Endodermal cell (in vitro differentiated cells): ENCODE measurements around the gene STAB1. TPM values are rescaled to one million over a fixed set of nuclear protein-coding genes. Genes with fewer than 3 reads are reported as not detected.

Source experiments
- DNase-seq: peaks from one replicate; pipeline ENCODE4 v3.0.0-alpha.2; 2017
- H3K27ac ChIP-seq: 2 replicates; pipeline ENCODE4 v1.5.1; 2013; ENCODE audit warnings: mild to moderate bottlenecking, low read depth, low read length, moderate library complexity
- H3K27me3 ChIP-seq: 2 replicates; pipeline ENCODE4 v1.6.1; 2013; ENCODE audit warnings: mild to moderate bottlenecking, low read length, moderate library complexity; ENCODE audit not compliant: insufficient read depth, control insufficient read depth, poor library complexity, severe bottlenecking
- H3K36me3 ChIP-seq: 2 replicates; pipeline ENCODE4 v1.7.0; 2013; ENCODE audit warnings: mild to moderate bottlenecking, low read length, moderate library complexity; ENCODE audit not compliant: control insufficient read depth, insufficient read depth
- H3K4me1 ChIP-seq: one replicate; pipeline ENCODE4 v1.7.0; 2013; ENCODE audit warnings: low read length; ENCODE audit not compliant: control insufficient read depth, insufficient read depth
- H3K4me3 ChIP-seq: 2 replicates; pipeline ENCODE4 v1.5.1; 2013; ENCODE audit warnings: mild to moderate bottlenecking, low read length, moderate library complexity
- H3K9ac ChIP-seq: 2 replicates; pipeline ENCODE4 v1.6.1; 2013; ENCODE audit warnings: mild to moderate bottlenecking, low read length, moderate library complexity; ENCODE audit not compliant: poor library complexity, severe bottlenecking; ENCODE audit errors: extremely low read depth
- H3K9me3 ChIP-seq: 2 replicates; pipeline ENCODE4 v1.6.1; 2013; ENCODE audit warnings: mild to moderate bottlenecking, low read length, moderate library complexity; ENCODE audit not compliant: control insufficient read depth
- H3K27ac Mint-ChIP-seq: 2 replicates; pipeline ENCODE4 v1.8.0; 2020; ENCODE audit warnings: mixed read lengths
- H3K27me3 Mint-ChIP-seq: 2 replicates; pipeline ENCODE4 v1.8.0; 2021; ENCODE audit warnings: mild to moderate bottlenecking, mixed read lengths; ENCODE audit not compliant: insufficient read depth
- H3K36me3 Mint-ChIP-seq: 2 replicates; pipeline ENCODE4 v1.8.0; 2020; ENCODE audit warnings: low read depth, mixed read lengths
- H3K4me1 Mint-ChIP-seq: 2 replicates; pipeline ENCODE4 v1.8.0; 2020; ENCODE audit warnings: mixed read lengths
- H3K4me3 Mint-ChIP-seq: 2 replicates; pipeline ENCODE4 v1.8.0; 2020; ENCODE audit warnings: mild to moderate bottlenecking, moderate library complexity, mixed read lengths
- H3K9me3 Mint-ChIP-seq: 2 replicates; pipeline ENCODE4 v1.8.0; 2020; ENCODE audit warnings: mild to moderate bottlenecking, mixed read lengths
- CTCF ChIP-seq: fragments of 200-600 bp; sonication (generic); conservative IDR thresholded peaks from 2 replicates; pipeline ENCODE4 v1.5.0; 2021; ENCODE audit warnings: antibody characterized with exemption, mild to moderate bottlenecking
- WGBS, 2 experiments: methylation state at CpG; one replicate each; pipeline versions ENCODE4 v1.1.5 to v1.1.7; 2013; ENCODE audit warnings: missing lambda C conversion rate in 2 of 2, mixed read lengths in 1 of 2; ENCODE audit not compliant: insufficient coverage in 1 of 2, insufficient read length in 1 of 2; 5-methylcytosine and 5-hydroxymethylcytosine counted together
- total RNA-seq, 2 donors: library from RNA; stranded (reverse); fragmentation: NEBNext Ultra II Directional in 1 of 2; extraction: Animal tissue kit (Norgen Biotek cat#: 25700) in 1 of 2; gene quantifications; 2 replicates in 1 of 2; 3 replicates in 1 of 2; pipeline ENCODE4 v1.2.1, GENCODE V29; 2021

STAB1 gene
- total RNA-seq, 2 donors from 2014 or later, result 0.24 to 0.55 TPM

DNA sequence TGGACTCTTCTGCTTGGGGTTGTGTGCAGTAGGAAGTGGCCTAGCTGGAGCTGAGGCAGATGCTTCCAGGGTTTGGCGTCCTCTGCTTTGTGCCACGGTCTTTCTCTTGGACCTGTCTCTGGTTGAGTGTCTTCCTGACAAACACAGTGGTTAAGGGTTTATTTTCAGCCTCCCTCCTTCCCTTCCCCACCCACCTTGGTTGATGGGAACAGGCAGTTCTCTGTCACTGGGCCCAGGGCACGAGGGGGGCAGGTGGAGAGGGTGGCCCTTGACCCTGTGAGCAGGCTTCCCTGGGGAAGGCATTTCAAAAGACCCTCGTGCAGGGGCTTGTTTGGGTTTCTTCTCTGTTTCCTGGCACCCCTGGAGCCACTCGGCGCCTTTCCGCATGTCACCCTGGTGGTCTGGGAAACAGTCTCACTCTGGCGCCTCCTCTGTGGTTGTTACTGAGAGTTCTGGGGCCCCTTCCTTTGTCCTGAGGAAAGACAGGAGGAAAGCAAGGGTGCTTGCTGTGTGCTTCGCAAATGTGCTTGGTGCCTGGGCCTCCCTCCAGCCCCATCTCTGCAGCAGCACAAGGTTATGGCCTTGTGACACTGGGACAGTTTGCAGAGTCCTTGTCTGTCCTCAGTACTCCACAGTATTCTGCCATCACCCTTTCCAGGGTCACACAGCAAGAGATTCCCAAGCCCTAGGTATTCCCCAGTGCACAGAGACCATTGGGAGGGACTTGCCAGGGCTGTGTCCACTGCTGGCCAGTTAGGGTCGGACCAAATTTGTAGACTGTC is 10.3 kb upstream of the STAB1 start:
- Histone ChIP-seq H3K27me3 (no peaks in the 10 kb centered on the region), H3K36me3 (peaks cover 75% of the 10 kb centered on the region), H3K9ac (no peak overlapping the region), H3K27ac (peak overlapping the region; percentile 29), H3K4me1 (no peaks in the 10 kb centered on the region), H3K9me3 (no peaks in the 10 kb centered on the region), H3K4me3 (no peak overlapping the region)
- no peaks in the 10 kb centered on the region for H3K4me1 Mint-ChIP-seq
- no peaks in the 10 kb centered on the region for H3K9me3 Mint-ChIP-seq
- WGBS, 2 experiments, result 93 to 94% methylated on average over 6 to 10 of the region's 10 CpGs
- no peak overlapping the region for H3K4me3 Mint-ChIP-seq
- DNase-seq, result no peak
- H3K27me3 Mint-ChIP-seq, result no peaks in the 10 kb centered on the region
- TF ChIP-seq CTCF, result no peak
- peak overlapping the region; percentile 52 for H3K27ac Mint-ChIP-seq
- peaks cover 53% of the 10 kb centered on the region for H3K36me3 Mint-ChIP-seq

DNA sequence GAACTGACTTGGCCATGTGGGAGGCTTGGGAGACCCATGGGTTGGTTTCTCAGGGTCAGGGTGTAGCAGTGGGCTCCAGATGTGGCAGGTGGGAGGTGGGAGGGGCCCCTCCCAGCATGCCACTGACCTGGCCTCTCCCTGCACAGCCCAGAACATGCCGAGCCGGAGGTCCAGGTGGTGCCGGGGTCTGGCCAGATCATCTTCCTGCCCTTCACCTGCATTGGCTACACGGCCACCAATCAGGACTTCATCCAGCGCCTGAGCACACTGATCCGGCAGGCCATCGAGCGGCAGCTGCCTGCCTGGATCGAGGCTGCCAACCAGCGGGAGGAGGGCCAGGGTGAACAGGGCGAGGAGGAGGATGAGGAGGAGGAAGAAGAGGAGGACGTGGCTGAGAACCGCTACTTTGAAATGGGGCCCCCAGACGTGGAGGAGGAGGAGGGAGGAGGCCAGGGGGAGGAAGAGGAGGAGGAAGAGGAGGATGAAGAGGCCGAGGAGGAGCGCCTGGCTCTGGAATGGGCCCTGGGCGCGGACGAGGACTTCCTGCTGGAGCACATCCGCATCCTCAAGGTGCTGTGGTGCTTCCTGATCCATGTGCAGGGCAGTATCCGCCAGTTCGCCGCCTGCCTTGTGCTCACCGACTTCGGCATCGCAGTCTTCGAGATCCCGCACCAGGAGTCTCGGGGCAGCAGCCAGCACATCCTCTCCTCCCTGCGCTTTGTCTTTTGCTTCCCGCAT is 7.9 kb upstream of the STAB1 start:
- peaks cover 68% of the 10 kb centered on the region for H3K36me3 ChIP-seq
- DNase-seq, result no peak
- H3K27me3 ChIP-seq, result no peaks in the 10 kb centered on the region
- no peak overlapping the region for H3K9ac ChIP-seq
- no peaks in the 10 kb centered on the region for H3K4me1 Mint-ChIP-seq
- no peaks in the 10 kb centered on the region for H3K4me1 ChIP-seq
- TF ChIP-seq CTCF, result no peak
- WGBS, 2 experiments, result 95 to 96% methylated on average over 19 to 31 of the region's 31 CpGs
- H3K27ac Mint-ChIP-seq, result no peak overlapping the region
- H3K4me3 ChIP-seq, result no peak overlapping the region
- H3K9me3 Mint-ChIP-seq, result no peaks in the 10 kb centered on the region
- no peak overlapping the region for H3K4me3 Mint-ChIP-seq
- H3K9me3 ChIP-seq, result no peaks in the 10 kb centered on the region
- H3K27ac ChIP-seq, result no peak overlapping the region
- H3K27me3 Mint-ChIP-seq, result no peaks in the 10 kb centered on the region
- peaks cover 47% of the 10 kb centered on the region for H3K36me3 Mint-ChIP-seq

GRCh38 chr3:52487788-52488691 is 7.1 kb upstream of the STAB1 start:
- H3K36me3 ChIP-seq, result peaks cover 60% of the 10 kb centered on the region
- Mint-ChIP-seq H3K9me3 (no peaks in the 10 kb centered on the region), H3K36me3 (peaks cover 46% of the 10 kb centered on the region), H3K4me1 (no peaks in the 10 kb centered on the region), H3K27me3 (no peaks in the 10 kb centered on the region), H3K4me3 (no peak overlapping the region), H3K27ac (no peak overlapping the region)
- TF ChIP-seq CTCF, result no peak
- H3K4me1 ChIP-seq, result no peaks in the 10 kb centered on the region
- no peak overlapping the region for H3K4me3 ChIP-seq
- no peak overlapping the region for H3K27ac ChIP-seq
- H3K9me3 ChIP-seq, result no peaks in the 10 kb centered on the region
- no peaks in the 10 kb centered on the region for H3K27me3 ChIP-seq
- 94 to 95% methylated on average over 53 to 58 of the region's 59 CpGs for WGBS, 2 experiments
- H3K9ac ChIP-seq, result no peak overlapping the region
- no peak for DNase-seq
